DND-41 (cell line): ENCODE measurements around the gene MACO1.

Source experiments
- ATAC-seq: fragments of 200-7000 bp; cut with Tn5 transposase; 3 replicates; pipeline ENCODE4 v1.9.1; 2021; ENCODE audit warnings: low read depth; ENCODE audit not compliant: insufficient read depth
- DNase-seq: peaks from one replicate; pipeline ENCODE4 v3.0.0-alpha.2; 2020
- H2AFZ ChIP-seq: 2 replicates; pipeline ENCODE4 v1.6.0; 2012; ENCODE audit warnings: low read depth, low read length
- H3K27ac ChIP-seq: 2 replicates; pipeline ENCODE4 v1.5.1; 2012; ENCODE audit warnings: low read length, inconsistent platforms
- H3K27me3 ChIP-seq: fragments of 200-600 bp; sonication (generic); 2 replicates; pipeline ENCODE4 v1.6.0; 2012; ENCODE audit warnings: low read length, mild to moderate bottlenecking, inconsistent platforms; ENCODE audit not compliant: insufficient read depth, poor library complexity
- H3K36me3 ChIP-seq: 2 replicates; pipeline ENCODE4 v1.5.1; 2012; ENCODE audit warnings: low read length, inconsistent platforms; ENCODE audit not compliant: insufficient read depth
- H3K4me1 ChIP-seq: 2 replicates; pipeline ENCODE4 v1.5.1; 2012; ENCODE audit warnings: mild to moderate bottlenecking, low read length; ENCODE audit not compliant: insufficient read depth
- H3K4me2 ChIP-seq: 2 replicates; pipeline ENCODE4 v1.6.0; 2012; ENCODE audit warnings: mild to moderate bottlenecking, moderate library complexity, low read length, inconsistent platforms; ENCODE audit not compliant: insufficient read depth
- H3K4me3 ChIP-seq, 2 experiments: fragments of 200-600 bp in 1 of 2; shearing (Covaris generic) in 1 of 2; 2 replicates each; pipeline ENCODE4 v1.5.1; 2012 to 2016; ENCODE audit warnings: inconsistent platforms in 2 of 2, low read length in 2 of 2, mild to moderate bottlenecking in 2 of 2, low read depth in 1 of 2, moderate library complexity in 1 of 2
- H3K79me2 ChIP-seq: 2 replicates; pipeline ENCODE4 v1.6.0; 2012; ENCODE audit warnings: low read length, inconsistent platforms; ENCODE audit not compliant: insufficient read depth
- H3K9ac ChIP-seq: 2 replicates; pipeline ENCODE4 v1.6.0; 2012; ENCODE audit warnings: low read depth, mild to moderate bottlenecking, inconsistent platforms, low read length, moderate library complexity
- H3K9me3 ChIP-seq: 2 replicates; pipeline ENCODE4 v1.5.1; 2012; ENCODE audit warnings: low read length, moderate library complexity, mild to moderate bottlenecking, inconsistent platforms; ENCODE audit not compliant: insufficient read depth, severe bottlenecking
- H4K20me1 ChIP-seq: 2 replicates; pipeline ENCODE4 v1.6.0; 2012; ENCODE audit warnings: low read length; ENCODE audit not compliant: insufficient read depth
- CTCF ChIP-seq: IDR thresholded peaks from 2 replicates; pipeline ENCODE4 v1.5.1; 2012; ENCODE audit warnings: borderline replicate concordance, low read length, moderate library complexity, mild to moderate bottlenecking; ENCODE audit not compliant: poor library complexity, severe bottlenecking; ENCODE audit errors: extremely low read depth
- EZH2 ChIP-seq: IDR thresholded peaks from 3 replicates; pipeline ENCODE4 v1.6.1; 2012; ENCODE audit warnings: borderline replicate concordance, low read depth, mild to moderate bottlenecking, moderate library complexity, low read length, inconsistent platforms; ENCODE audit not compliant: severe bottlenecking

MACO1 gene

GRCh38 chr1:25548601-25549000, 117.9 kb downstream of the MACO1 start:
- no peak overlapping the region for H3K27ac ChIP-seq
- no peaks in the 10 kb centered on the region for H3K4me1 ChIP-seq
- no peak for TF ChIP-seq EZH2
- no peak for TF ChIP-seq CTCF
- H3K36me3 ChIP-seq: no peaks in the 10 kb centered on the region
- H3K9me3 ChIP-seq: no peaks in the 10 kb centered on the region
- H3K79me2 ChIP-seq: no peaks in the 10 kb centered on the region
- peaks cover 3% of the 10 kb centered on the region for H3K27me3 ChIP-seq
- no peak overlapping the region for H2AFZ ChIP-seq
- no peak overlapping the region for H3K4me3 ChIP-seq
- no peak overlapping the region for H3K9ac ChIP-seq
- no peak overlapping the region for H3K4me2 ChIP-seq
- ATAC-seq (no peak), DNase-seq (no peak)
- no peaks in the 10 kb centered on the region for H4K20me1 ChIP-seq

DNA sequence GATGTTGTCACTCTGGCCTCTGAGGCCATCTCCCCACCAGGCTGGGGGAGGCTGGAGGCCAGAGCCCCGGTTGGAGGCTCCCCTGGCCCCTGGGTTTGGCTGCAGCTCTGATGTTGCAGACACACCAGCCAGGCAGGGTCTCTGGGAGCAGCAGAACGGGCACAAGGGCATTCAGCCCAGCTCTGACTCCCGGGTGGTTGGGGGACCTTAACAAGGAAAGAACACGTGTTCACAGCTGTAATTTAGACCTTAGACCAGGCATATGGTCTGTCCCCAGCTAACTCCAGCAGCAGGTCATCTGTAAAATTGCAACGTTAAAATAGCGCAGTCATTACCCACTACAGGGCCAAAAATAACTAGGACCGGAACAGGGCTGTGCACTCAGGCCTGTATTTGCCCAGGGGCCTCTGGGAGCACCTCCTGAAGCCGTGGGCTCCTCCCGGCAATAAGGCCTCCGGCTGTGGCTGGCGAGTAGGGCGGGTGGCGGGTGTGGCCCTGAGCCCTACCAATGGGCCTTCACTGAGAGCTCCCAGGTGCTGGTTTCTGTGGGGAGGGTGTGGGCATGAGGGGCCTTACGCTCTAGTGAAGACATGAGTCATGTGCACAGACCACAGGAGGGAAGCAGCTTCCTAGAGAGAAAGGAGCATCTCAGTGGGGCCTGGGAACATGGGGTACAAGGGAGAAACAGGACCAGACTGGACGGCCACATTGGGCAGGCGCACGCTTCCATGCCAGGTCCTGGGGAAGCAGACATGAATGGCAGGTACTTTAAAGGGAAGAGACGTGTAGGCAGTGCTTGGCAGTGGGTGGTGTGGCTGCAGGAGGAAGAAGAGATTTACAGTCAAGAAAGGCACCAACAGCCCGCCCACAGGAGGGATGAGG, 118.8 kb downstream of the MACO1 start:
- peaks cover 3% of the 10 kb centered on the region for H3K27me3 ChIP-seq
- no peaks in the 10 kb centered on the region for H4K20me1 ChIP-seq
- DNase-seq (no peak), ATAC-seq (peak; percentile 63)
- no peaks in the 10 kb centered on the region for H3K36me3 ChIP-seq
- H3K9me3 ChIP-seq: no peaks in the 10 kb centered on the region
- no peak for TF ChIP-seq EZH2
- no peak for TF ChIP-seq CTCF
- no peaks in the 10 kb centered on the region for H3K4me1 ChIP-seq
- no peak overlapping the region for H3K4me2 ChIP-seq
- no peak overlapping the region for H3K9ac ChIP-seq
- no peaks in the 10 kb centered on the region for H3K79me2 ChIP-seq
- no peak overlapping the region for H2AFZ ChIP-seq
- no peak overlapping the region for H3K4me3 ChIP-seq
- H3K27ac ChIP-seq: no peak overlapping the region
